ENCODE results near the gene RPS19.

The RPS19 gene

DNA sequence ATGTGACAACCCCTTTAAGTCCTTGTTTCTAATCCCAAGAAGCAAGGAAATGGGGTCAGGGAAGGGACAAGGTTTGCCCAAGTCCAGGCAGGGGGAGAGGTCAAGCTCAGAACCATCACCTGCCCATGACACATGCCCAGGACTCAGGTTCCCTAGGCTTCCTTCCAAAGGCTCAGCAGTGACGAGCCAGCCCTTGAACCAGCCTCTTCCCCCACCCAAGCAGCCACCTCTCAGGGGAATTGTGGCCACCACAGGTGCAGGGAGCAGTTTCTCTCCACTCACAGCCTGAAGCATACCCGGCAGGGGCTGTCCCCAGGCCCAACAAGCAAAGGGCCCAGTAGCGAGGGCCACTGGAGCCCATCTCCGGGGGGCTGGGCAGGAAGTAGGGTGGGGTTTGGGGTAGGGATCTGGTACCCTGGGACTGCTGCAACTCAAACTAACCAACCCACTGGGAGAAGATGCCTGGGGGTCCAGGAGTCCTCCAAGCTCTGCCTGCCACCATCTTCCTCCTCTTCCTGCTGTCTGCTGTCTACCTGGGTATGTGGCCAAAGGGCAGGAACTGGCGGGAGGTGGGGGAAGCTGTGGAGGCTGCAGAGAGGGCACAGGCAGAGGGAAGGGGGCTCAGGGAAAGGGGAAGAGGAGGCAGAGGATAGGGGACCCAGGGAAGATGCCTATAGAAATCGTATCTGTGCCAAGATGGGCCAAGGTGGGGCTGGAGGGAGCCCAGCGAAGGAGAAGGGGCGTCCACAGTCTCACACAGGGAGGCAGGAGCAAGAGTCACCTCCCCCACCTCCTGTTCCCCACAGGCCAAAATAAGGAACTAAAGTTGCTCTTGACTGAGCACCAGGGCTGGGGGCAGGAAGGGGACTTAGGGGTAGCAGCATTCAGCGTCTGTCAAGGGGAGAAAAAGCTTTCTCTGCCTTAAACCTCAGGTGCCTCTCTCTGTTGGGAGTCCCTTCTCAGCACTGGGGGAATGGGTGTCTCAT lies 17.1 kb downstream of the RPS19 start, which contains the start of gene CD79A:
Gene CD79A, plus strand, starts transcription at position 433 of the 986 bp plus-strand sequence. Its CDS starts 26 bp downstream, at position 459.
- DNase-seq (ENCODE audit: extremely low read depth, low read depth), result no peak
- TF ChIP-seq, protein P1, sequence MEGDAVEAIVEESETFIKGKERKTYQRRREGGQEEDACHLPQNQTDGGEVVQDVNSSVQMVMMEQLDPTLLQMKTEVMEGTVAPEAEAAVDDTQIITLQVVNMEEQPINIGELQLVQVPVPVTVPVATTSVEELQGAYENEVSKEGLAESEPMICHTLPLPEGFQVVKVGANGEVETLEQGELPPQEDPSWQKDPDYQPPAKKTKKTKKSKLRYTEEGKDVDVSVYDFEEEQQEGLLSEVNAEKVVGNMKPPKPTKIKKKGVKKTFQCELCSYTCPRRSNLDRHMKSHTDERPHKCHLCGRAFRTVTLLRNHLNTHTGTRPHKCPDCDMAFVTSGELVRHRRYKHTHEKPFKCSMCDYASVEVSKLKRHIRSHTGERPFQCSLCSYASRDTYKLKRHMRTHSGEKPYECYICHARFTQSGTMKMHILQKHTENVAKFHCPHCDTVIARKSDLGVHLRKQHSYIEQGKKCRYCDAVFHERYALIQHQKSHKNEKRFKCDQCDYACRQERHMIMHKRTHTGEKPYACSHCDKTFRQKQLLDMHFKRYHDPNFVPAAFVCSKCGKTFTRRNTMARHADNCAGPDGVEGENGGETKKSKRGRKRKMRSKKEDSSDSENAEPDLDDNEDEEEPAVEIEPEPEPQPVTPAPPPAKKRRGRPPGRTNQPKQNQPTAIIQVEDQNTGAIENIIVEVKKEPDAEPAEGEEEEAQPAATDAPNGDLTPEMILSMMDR (IDR thresholded peaks at IDR 0.05; ENCODE audit: low read depth, low read length, missing control alignments), result no peak
- no peak within 1 kb of the TSS for H3K4me3 ChIP-seq (replicated peaks; ENCODE audit: low read depth, low read length)

GRCh38 chr19:41877916-41878905 lies 18.2 kb downstream of the RPS19 start:
- DNase-seq (ENCODE audit: extremely low read depth, low read depth), result no peak
- TF ChIP-seq, protein P1 (IDR thresholded peaks at IDR 0.05; ENCODE audit: low read depth, low read length, missing control alignments), result no peak
- H3K4me3 ChIP-seq (replicated peaks; ENCODE audit: low read depth, low read length), result no peak overlapping the region

DNA sequence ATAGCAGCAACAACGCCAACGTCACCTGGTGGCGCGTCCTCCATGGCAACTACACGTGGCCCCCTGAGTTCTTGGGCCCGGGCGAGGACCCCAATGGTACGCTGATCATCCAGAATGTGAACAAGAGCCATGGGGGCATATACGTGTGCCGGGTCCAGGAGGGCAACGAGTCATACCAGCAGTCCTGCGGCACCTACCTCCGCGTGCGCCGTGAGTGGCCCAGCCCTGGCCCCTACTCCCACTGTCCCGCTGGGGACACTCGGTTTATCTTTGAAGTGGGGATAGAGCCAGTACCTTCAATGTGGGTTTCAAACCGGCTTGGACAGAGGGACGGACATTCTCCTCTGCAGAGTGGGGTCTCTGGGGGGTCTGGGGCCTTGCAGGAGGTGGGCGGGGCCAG lies 19.0 kb downstream of the RPS19 start:
- TF ChIP-seq, protein P1 (IDR thresholded peaks at IDR 0.05; ENCODE audit: low read depth, low read length, missing control alignments), result no peak
- H3K4me3 ChIP-seq (replicated peaks; ENCODE audit: low read depth, low read length), result no peak overlapping the region
- no peak for DNase-seq (ENCODE audit: extremely low read depth, low read depth)

DNA sequence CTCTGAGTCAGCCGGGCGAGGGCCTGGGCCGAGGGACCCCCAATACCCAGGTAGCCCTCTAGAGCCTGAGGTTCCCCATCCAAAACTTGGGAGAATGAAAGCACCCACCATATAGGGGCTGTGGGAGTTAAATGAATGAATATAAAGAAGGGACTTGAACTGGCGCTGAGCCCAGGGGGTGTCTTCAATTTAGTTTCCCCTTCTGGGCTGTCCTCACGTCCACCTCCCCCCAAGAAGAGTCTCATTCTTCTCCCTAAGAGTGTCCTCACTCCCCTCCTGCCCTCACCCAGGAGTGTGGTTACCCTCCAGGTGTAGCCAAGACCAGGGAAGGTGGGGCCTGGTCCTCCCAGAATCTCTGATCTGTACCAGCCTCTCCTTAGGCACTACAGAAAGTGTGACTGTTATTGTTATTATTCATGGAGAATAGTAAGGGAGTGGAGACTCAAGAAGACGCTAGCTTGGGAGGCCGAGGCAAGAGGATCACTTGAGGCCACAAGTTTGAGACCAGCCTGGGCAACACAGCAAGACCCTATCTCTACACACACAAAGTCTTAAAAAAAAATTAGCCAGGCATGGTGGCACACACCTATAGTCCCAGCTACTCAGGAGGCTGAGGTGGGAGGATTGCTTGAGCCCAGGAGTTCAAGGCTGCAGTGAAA lies 19.7 kb downstream of the RPS19 start:
- no peak overlapping the region for H3K4me3 ChIP-seq (replicated peaks; ENCODE audit: low read depth, low read length)
- TF ChIP-seq, protein P1 (IDR thresholded peaks at IDR 0.05; ENCODE audit: low read depth, low read length, missing control alignments), result no peak
- DNase-seq (ENCODE audit: extremely low read depth, low read depth), result no peak

GRCh38 chr19:41880329-41880708 lies 20.3 kb downstream of the RPS19 start:
- no peak overlapping the region for H3K4me3 ChIP-seq (replicated peaks; ENCODE audit: low read depth, low read length)
- TF ChIP-seq, protein P1 (IDR thresholded peaks at IDR 0.05; ENCODE audit: low read depth, low read length, missing control alignments), result no peak
- DNase-seq (ENCODE audit: extremely low read depth, low read depth), result no peak
